Smooth muscle cell (in vitro differentiated cells): ENCODE measurements around the gene GSPT1. TPM values are rescaled to one million over a fixed set of nuclear protein-coding genes. Genes with fewer than 3 reads are reported as not detected.
A peak's percentile ranks its signal among the peaks of the same experiment; 100 is the strongest.

Source experiments
- DNase-seq: peaks from one replicate; lab custom pipeline; 2025; ENCODE audit not compliant: unreplicated experiment; lab: John Stamatoyannopoulos, UW
- H2AFZ ChIP-seq: fragments of 200-600 bp; sonication (generic); 2 replicates; pipeline ENCODE4 v1.6.0; 2016; ENCODE audit warnings: antibody characterized with exemption, low read depth, mild to moderate bottlenecking
- H3F3A ChIP-seq: fragments of 200-600 bp; sonication (generic); 2 replicates; pipeline ENCODE4 v1.6.0; 2017; ENCODE audit warnings: antibody characterized with exemption, low read depth
- H3K27ac ChIP-seq: fragments of 200-600 bp; sonication (generic); 2 replicates; pipeline ENCODE4 v1.5.1; 2016; ENCODE audit warnings: low read depth, mild to moderate bottlenecking
- H3K27me3 ChIP-seq: fragments of 200-600 bp; sonication (generic); 2 replicates; pipeline ENCODE4 v1.6.1; 2016; ENCODE audit warnings: low read depth, mild to moderate bottlenecking
- H3K36me3 ChIP-seq: fragments of 200-600 bp; sonication (generic); 2 replicates; pipeline ENCODE4 v1.5.1; 2016; ENCODE audit warnings: low read depth
- H3K4me1 ChIP-seq: fragments of 200-600 bp; sonication (generic); 2 replicates; pipeline ENCODE4 v1.5.1; 2016; ENCODE audit warnings: low read depth
- H3K4me2 ChIP-seq: fragments of 200-600 bp; sonication (generic); 2 replicates; pipeline ENCODE4 v1.6.0; 2016; ENCODE audit warnings: mild to moderate bottlenecking
- H3K4me3 ChIP-seq: fragments of 200-600 bp; sonication (generic); 2 replicates; pipeline ENCODE4 v1.5.1; 2016; ENCODE audit warnings: mild to moderate bottlenecking
- H3K79me2 ChIP-seq: fragments of 200-600 bp; sonication (generic); 2 replicates; pipeline ENCODE4 v1.6.0; 2016; ENCODE audit warnings: low read depth, mild to moderate bottlenecking
- H3K9ac ChIP-seq: fragments of 200-600 bp; sonication (generic); 2 replicates; pipeline ENCODE4 v1.6.0; 2016; ENCODE audit warnings: low read depth
- H3K9me3 ChIP-seq: fragments of 200-600 bp; sonication (generic); replicated peaks from 2 replicates; pipeline ENCODE4 v1.5.1; 2016; ENCODE audit warnings: low read depth
- H4K20me1 ChIP-seq: fragments of 200-600 bp; sonication (generic); 2 replicates; pipeline ENCODE4 v1.6.0; 2016; ENCODE audit warnings: low read depth
- CTCF ChIP-seq: fragments of 200-600 bp; sonication (generic); IDR thresholded peaks from 2 replicates; pipeline ENCODE4 v1.5.1; 2017; ENCODE audit warnings: borderline replicate concordance, mild to moderate bottlenecking, antibody characterized with exemption; ENCODE audit not compliant: insufficient read depth, poor library complexity, severe bottlenecking
- WGBS: methylation state at CpG from one replicate; pipeline ENCODE4 v1.1.7; 2016; ENCODE audit warnings: low lambda C conversion rate; 5-methylcytosine and 5-hydroxymethylcytosine counted together
- polyA plus RNA-seq: library from polyadenylated mRNA; unstranded; fragments of >200 nt; fragmentation: Nextera tagmentation; extraction: Ambion mirVana; gene quantifications from 2 replicates; pipeline ENCODE4 v1.2.1, GENCODE V29; 2016
- total RNA-seq: library from RNA; depleted of rRNA; stranded (reverse); fragments of >200 nt; gene quantifications from 2 replicates; pipeline ENCODE4 v1.2.3, GENCODE V29; 2014

The GSPT1 gene
- total and polyA plus RNA-seq, 2 experiments from 2014 or later, result 79.1 to 85.4 TPM

- WGBS, result 52% methylated on average over 12 of the region's 12 CpGs
Observed at GRCh38 chr16:11913425-11914079, 2.2 kb downstream of the GSPT1 start.

GRCh38 chr16:11909653-11910545 lies 5.9 kb downstream of the GSPT1 start:
- 71% methylated on average over 18 of the region's 18 CpGs for WGBS
- TF ChIP-seq CTCF, result no peak
- no peaks in the 10 kb centered on the region for H3K36me3 ChIP-seq
- H3K9me3 ChIP-seq, result no peaks in the 10 kb centered on the region
- DNase-seq, result no peak
- peak overlapping the region; percentile 3 for H3K27ac ChIP-seq
- H3K9ac ChIP-seq, result no peak overlapping the region
- H3K4me2 ChIP-seq, result peak overlapping the region; percentile 53
- peaks cover 96% of the 10 kb centered on the region for H4K20me1 ChIP-seq
- no peak overlapping the region for H2AFZ ChIP-seq
- H3F3A ChIP-seq, result peaks cover 5% of the 10 kb centered on the region
- H3K4me1 ChIP-seq, result peaks cover 18% of the 10 kb centered on the region
- H3K27me3 ChIP-seq, result no peaks in the 10 kb centered on the region
- H3K4me3 ChIP-seq, result no peak overlapping the region
- peaks cover 97% of the 10 kb centered on the region for H3K79me2 ChIP-seq

More at GRCh38 chr16:11913425-11914079, 2.2 kb downstream of the GSPT1 start:
- Histone ChIP-seq H3K36me3 (no peaks in the 10 kb centered on the region), H3K9me3 (no peaks in the 10 kb centered on the region), H3K4me2 (peak overlapping the region; percentile 98), H3K9ac (no peak overlapping the region), H3K79me2 (peaks cover 64% of the 10 kb centered on the region), H3K27ac (peak overlapping the region; percentile 86), H3F3A (peaks cover 5% of the 10 kb centered on the region), H3K4me3 (peak overlapping the region; percentile 67), H3K27me3 (no peaks in the 10 kb centered on the region), H2AFZ (no peak overlapping the region), H4K20me1 (peaks cover 62% of the 10 kb centered on the region), H3K4me1 (peaks cover 22% of the 10 kb centered on the region)
- no peak for DNase-seq
- TF ChIP-seq CTCF, result no peak

GRCh38 chr16:11907160-11907970 lies 8.4 kb downstream of the GSPT1 start:
- H3K4me2 ChIP-seq, result no peak overlapping the region
- no peak for DNase-seq
- no peak overlapping the region for H2AFZ ChIP-seq
- H3K4me3 ChIP-seq, result no peak overlapping the region
- no peak for TF ChIP-seq CTCF
- no peaks in the 10 kb centered on the region for H3K4me1 ChIP-seq
- H3F3A ChIP-seq, result peaks cover 5% of the 10 kb centered on the region
- H3K79me2 ChIP-seq, result peaks cover 97% of the 10 kb centered on the region
- H3K9me3 ChIP-seq, result no peaks in the 10 kb centered on the region
- peaks cover 97% of the 10 kb centered on the region for H4K20me1 ChIP-seq
- H3K27me3 ChIP-seq, result no peaks in the 10 kb centered on the region
- no peak overlapping the region for H3K9ac ChIP-seq
- H3K27ac ChIP-seq, result no peak overlapping the region
- 90% methylated on average over 8 of the region's 8 CpGs for WGBS
- no peaks in the 10 kb centered on the region for H3K36me3 ChIP-seq
